COLO668 (cell line): ENCODE measurements around the gene GMEB1.
A peak's percentile ranks its signal among the peaks of the same experiment; 100 is the strongest.
"Not testable (repeated sequence)": the region's sequence is repeated elsewhere in the genome, so short reads cannot be mapped to it uniquely, and the experiment has no call there.

Experiments
- DNase-seq: peaks from one replicate; lab custom pipeline; 2025; ENCODE audit not compliant: unreplicated experiment; lab: John Stamatoyannopoulos, UW

GMEB1 gene

GRCh38 chr1:28671254-28671780 lies 2.7 kb downstream of the GMEB1 start:
- DNase-seq: no peak

DNA sequence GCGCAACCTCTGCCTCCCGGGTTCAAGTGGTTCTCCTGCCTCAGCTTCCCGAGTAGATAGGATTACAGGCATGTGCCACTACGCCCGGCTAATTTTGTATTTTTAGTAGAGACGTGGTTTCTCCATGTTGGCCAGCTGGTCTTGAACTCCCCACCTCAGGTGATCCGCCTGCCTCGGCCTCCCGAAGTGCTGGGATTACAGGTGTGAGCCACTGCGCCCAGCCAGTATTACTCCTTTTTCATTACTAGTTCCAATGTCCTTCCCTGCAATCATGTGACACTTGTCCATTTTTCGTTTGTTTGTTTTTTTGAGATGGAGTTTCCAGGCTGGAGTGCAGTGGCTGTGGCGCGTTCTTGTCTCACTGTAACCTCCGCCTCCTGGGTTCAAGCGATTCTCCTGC lies 4.4 kb downstream of the GMEB1 start:
- not testable (repeated sequence) for DNase-seq

- no peak for DNase-seq
Observed at GRCh38 chr1:28675924-28676257, 7.3 kb downstream of the GMEB1 start.

DNA sequence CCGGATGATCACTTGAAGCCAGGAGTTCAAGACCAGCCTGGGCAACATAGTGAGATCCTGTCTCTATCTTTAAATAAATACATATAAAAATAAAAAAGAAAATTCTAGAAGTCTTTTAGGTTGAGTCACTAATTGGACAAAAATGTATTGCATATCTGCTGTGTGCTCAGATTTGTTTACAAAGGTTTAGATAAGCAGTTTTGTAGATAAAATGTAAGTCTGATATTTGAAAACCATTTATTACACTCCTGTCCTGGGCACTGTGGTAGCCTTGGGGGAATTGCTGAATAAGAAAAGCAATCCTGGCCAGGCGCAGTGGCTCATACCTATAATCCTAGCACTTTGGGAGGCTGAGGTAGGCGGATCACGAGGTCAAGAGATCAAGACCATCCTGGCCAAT lies 11.6 kb downstream of the GMEB1 start:
- DNase-seq: no peak

- no peak for DNase-seq
Observed at GRCh38 chr1:28682840-28683239, 14.3 kb downstream of the GMEB1 start.

GRCh38 chr1:28684937-28685336 lies 16.4 kb downstream of the GMEB1 start:
- no peak for DNase-seq

GRCh38 chr1:28691627-28692026 lies 23.0 kb downstream of the GMEB1 start:
- not testable (repeated sequence) for DNase-seq

DNA sequence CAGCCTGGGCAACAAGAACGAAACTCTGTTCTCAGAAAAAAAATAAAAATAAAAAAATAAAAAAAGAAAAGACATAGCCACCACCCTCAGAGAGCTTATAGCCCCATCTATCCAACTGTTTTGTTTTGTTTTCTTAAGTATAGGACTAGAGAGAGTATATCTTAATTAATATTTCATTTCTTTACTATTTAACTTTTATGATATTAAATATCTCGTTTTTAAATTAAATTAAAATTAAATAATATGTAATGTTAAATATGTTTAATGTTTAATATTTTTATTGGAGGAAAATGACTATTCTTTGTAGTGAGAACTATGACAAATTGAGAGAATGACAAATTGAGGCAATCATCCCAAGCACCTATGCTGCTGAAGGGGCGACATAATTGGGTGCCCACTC lies 35.0 kb downstream of the GMEB1 start:
- no peak for DNase-seq

GRCh38 chr1:28716336-28716735 lies 47.8 kb downstream of the GMEB1 start:
- DNase-seq: no peak

- DNase-seq: no peak
Observed at GRCh38 chr1:28718166-28718565, 49.6 kb downstream of the GMEB1 start.

DNA sequence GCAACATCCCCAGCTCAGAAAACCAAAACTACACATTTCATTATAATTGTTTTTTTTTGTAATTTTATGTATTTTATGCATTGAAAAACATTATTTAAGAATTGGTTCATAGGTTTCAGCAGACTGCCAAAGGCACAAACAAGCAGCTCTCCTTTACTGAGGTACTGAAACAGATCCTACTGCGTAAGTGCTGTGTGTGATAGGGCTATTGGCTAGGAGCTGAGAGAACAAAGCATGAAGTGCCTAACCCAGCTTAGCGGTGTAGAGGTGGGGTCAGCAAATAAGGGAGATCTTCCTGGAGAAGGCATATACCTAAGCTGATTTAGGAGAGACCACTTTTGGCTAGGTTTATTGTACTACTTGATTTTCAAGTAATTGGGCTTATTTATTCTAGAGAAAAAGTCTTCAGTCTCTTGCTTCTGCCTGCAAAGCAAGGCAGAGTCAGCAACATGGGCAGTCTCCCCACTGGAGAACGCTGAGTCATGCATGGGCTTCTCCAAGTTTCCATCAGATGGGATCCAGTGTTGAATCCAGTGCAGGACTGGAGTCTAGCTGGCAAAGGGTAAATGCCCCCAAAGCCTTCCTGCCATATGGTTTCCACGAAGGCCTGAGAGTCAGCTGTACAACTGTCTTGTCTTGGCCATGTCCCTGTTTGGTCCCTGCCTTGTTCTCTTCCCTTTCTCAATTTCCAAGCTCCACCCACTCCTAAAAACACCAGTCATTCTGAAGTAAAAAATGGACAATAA lies 50.2 kb downstream of the GMEB1 start:
- no peak for DNase-seq

- no peak for DNase-seq
Observed at GRCh38 chr1:28719332-28719619, 50.7 kb downstream of the GMEB1 start.

DNA sequence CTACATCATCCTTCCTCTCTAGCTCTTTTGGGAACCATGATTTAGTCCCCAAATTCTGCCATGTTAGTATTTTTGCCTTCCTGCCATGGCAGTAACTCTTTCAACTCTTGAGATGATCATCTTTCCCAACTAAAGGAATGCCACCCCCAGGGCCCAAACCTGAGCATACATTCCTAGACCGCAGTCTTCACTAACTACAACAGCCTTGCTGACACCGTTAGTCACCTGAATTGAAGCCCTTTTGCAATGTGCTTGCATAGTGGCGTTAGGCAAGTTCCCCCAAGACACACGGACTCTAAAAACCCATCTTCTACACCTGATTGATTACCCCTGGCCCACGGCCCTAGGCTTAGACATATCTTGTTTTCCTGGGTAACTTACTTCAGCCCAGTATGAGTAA lies 51.8 kb downstream of the GMEB1 start:
- no peak for DNase-seq

DNA sequence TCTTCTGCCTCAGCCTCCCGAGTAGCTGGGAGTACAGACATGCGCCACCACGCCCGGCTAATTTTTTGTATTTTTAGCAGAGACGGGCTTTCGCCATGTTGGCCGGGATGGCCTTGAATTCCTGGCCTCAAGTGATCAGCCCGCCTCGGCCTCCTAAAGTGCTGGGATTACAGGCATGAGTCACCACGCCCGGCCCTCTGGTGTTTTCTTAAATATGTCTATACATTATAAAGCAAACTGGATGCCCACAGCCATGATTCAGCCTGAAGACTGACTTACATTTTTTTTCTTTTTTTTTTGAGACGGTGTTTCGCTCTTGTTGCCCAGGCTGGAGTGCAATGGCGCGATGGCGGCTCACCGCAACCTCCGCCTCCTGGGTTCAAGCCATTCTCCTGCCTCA lies 53.3 kb downstream of the GMEB1 start:
- not testable (repeated sequence) for DNase-seq

DNA sequence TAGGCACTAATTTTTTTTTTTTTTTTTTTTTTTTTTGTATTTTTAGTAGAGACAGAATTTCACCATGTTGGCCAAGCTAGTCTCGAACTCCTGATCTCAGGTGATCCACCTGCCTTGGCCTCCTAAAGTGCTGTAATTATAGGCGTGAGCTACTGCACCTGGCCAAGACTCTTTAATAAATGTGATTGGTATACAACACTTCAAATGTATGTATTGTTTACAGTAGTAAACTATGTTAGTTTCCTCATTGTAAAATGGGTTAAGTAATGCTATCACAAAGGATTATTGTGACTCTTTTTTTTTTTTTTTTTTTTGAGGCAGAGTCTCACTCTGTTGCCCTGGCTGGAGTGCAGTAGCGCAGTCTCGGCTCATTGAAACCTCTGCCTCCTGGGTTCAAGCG lies 56.8 kb downstream of the GMEB1 start:
- not testable (repeated sequence) for DNase-seq

- DNase-seq: no peak
Observed at GRCh38 chr1:28735961-28736449, 67.4 kb downstream of the GMEB1 start.

- peak; percentile 100 for DNase-seq
Observed at GRCh38 chr1:28736450-28737306, 68.1 kb downstream of the GMEB1 start, which contains the start of gene YTHDF2. YTHDF2 (plus strand) TSS chr1:28736940; CDS start chr1:28737121, 181 bp downstream.

- DNase-seq: peak; percentile 90
Observed at GRCh38 chr1:28737307-28738132, 68.9 kb downstream of the GMEB1 start.

DNA sequence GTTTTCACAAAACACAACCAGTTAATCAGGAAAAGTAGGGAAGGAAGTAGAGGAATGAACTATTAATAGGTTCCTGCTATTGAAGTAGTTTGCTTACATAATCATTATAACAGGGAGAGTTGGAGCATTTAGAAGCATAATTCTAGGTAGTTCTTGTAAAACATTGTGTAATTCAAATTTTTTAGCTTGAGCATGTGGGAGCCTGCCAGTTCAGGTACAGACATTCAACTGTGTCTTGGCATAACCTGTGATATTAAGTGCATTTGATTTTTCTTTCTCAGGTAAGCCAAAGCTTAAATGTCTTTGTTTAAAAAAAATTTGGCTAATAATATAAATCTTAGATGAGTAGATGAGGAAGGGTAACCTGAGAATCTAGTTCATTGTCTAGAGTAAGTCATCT lies 71.5 kb downstream of the GMEB1 start:
- no peak for DNase-seq

DNA sequence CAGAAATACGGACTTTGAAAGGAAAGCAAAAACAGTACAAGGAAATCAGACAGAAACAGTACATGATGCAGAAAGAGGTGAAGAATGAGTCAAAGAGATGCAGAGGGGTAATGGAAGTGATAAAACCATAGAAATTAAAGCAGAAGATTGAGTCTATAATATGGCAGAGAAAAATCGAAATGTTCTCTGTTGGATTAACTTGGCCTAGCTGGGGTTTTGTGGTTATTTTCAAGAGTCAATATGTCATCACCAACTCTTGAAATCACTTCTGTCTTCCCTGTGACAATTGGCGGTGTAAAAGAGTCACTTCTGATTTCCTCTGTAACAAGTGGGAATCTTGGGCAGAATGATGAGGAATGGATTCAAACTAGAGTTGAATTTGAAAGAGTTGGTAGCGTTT lies 75.6 kb downstream of the GMEB1 start:
- DNase-seq: no peak

DNA sequence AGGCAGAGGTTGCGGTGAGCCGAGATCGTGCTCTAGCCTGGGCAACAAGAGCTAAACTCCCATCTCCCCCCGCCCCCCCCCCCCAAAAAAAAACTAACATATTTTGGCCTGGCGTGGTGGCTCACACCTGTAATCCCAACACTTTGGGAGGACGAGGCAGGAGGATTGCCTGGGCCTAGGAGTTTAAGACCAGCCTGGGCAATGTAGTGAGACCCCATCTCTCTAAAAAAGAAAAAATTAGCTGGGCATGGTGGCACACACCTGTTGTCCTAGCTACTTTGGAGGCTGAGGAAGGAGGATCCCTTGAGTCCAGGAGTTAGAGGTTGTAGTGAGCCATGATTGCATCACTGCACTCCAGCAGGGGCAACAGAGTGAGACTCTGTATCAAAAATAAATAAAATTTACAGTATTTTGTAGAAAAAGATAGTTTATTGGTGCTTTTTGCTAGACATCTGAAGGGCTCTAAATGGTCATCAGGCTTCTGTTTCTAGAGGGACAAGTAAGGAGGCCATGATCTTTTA lies 77.1 kb downstream of the GMEB1 start:
- DNase-seq: no peak
